HT1080 (cell line): Measurements from ENCODE around the gene KPNA5. TPM values are rescaled to one million over a fixed set of nuclear protein-coding genes. Genes with fewer than 3 reads are reported as not detected.
"Not testable (repeated sequence)": the region's sequence is repeated elsewhere in the genome, so short reads cannot be mapped to it uniquely, and the experiment has no call there.

ENCODE experiments used
- DNase-seq: peaks from one replicate; pipeline ENCODE4 v3.0.0-alpha.2; 2015; ENCODE audit warnings: low read depth
- polyA plus RNA-seq, 2 experiments: library from polyadenylated mRNA; depleted of rRNA; stranded (reverse); fragments of >200 nt; gene quantifications; 2 replicates each; pipeline ENCODE4 v1.2.3, GENCODE V29; 2015
- total RNA-seq: library from RNA; depleted of rRNA; stranded (reverse); fragments of >200 nt; shearing (Covaris generic); gene quantifications from 2 replicates; pipeline ENCODE4 v1.2.3, GENCODE V29; 2014; rRNA removed

Gene KPNA5
- 5.1 and 7.0 TPM in 2 replicates for total RNA-seq
- polyA plus RNA-seq (2015; cell fraction: cytosol; rRNA removed), result 3.7 and 4.7 TPM in 2 replicates
- 6.8 and 10.5 TPM in 2 replicates for polyA plus RNA-seq (2015; cell fraction: nucleus; rRNA removed)

GRCh38 chr6:116680880-116681672 lies at the start of gene KPNA5:
KPNA5 (plus strand) TSS chr6:116681211; CDS start chr6:116681335, 124 bp downstream.
- DNase-seq, result peak; percentile 93

GRCh38 chr6:116631379-116631990 lies 49.5 kb upstream of the KPNA5 start:
- DNase-seq, result no peak

- DNase-seq, result no peak
Observed at GRCh38 chr6:116633685-116634084, 47.3 kb upstream of the KPNA5 start.

GRCh38 chr6:116648156-116648555 lies 32.9 kb upstream of the KPNA5 start:
- DNase-seq, result no peak

- no peak for DNase-seq
Observed at GRCh38 chr6:116649129-116649528, 31.9 kb upstream of the KPNA5 start.

- DNase-seq, result no peak
Observed at GRCh38 chr6:116651916-116652315, 29.1 kb upstream of the KPNA5 start.

GRCh38 chr6:116661594-116661993 lies 19.4 kb upstream of the KPNA5 start:
- DNase-seq, result no peak

- no peak for DNase-seq
Observed at GRCh38 chr6:116662202-116662601, 18.8 kb upstream of the KPNA5 start.

GRCh38 chr6:116663308-116663707 lies 17.7 kb upstream of the KPNA5 start:
- DNase-seq, result no peak

GRCh38 chr6:116664169-116664568 lies 16.8 kb upstream of the KPNA5 start:
- not testable (repeated sequence) for DNase-seq

GRCh38 chr6:116665464-116665863 lies 15.5 kb upstream of the KPNA5 start:
- DNase-seq, result no peak

GRCh38 chr6:116666869-116667268 lies 14.1 kb upstream of the KPNA5 start:
- DNase-seq, result no peak

- DNase-seq, result no peak
Observed at GRCh38 chr6:116667623-116668022, 13.4 kb upstream of the KPNA5 start.

GRCh38 chr6:116672306-116672705 lies 8.7 kb upstream of the KPNA5 start:
- peak; percentile 36 for DNase-seq

- DNase-seq, result no peak
Observed at GRCh38 chr6:116676021-116676420, 5.0 kb upstream of the KPNA5 start.

- DNase-seq, result peak; percentile 8
Observed at GRCh38 chr6:116682334-116682712, 1.3 kb downstream of the KPNA5 start.

- DNase-seq, result no peak
Observed at GRCh38 chr6:116685437-116685993, 4.5 kb downstream of the KPNA5 start.

- DNase-seq, result not testable (repeated sequence)
Observed at GRCh38 chr6:116686475-116687101, 5.6 kb downstream of the KPNA5 start.

- no peak for DNase-seq
Observed at GRCh38 chr6:116691154-116691553, 10.1 kb downstream of the KPNA5 start.

GRCh38 chr6:116692873-116693272 lies 11.9 kb downstream of the KPNA5 start:
- not testable (repeated sequence) for DNase-seq

- not testable (repeated sequence) for DNase-seq
Observed at GRCh38 chr6:116693275-116693674, 12.3 kb downstream of the KPNA5 start.

GRCh38 chr6:116695401-116695800 lies 14.4 kb downstream of the KPNA5 start:
- DNase-seq, result no peak
